Activated CD8-positive, alpha-beta memory T cell treated with anti-CD3 and anti-CD28 coated beads for 24 hours (primary cell): ENCODE results near the gene KANSL1.

Source experiments
- DNase-seq: peaks from one replicate; pipeline ENCODE4 v3.0.0-alpha.2; 2020

KANSL1 gene

GRCh38 chr17:45994987-45995386 is 198.2 kb downstream of the KANSL1 start:
- DNase-seq, result no peak

GRCh38 chr17:45993962-45994627 is 199.1 kb downstream of the KANSL1 start:
- no peak for DNase-seq

GRCh38 chr17:45992904-45993303 is 200.3 kb downstream of the KANSL1 start:
- DNase-seq, result no peak

- DNase-seq, result no peak
Measured at GRCh38 chr17:45992175-45992574, 201.1 kb downstream of the KANSL1 start.

- DNase-seq, result no peak
Measured at GRCh38 chr17:45991341-45991740, 201.9 kb downstream of the KANSL1 start.

- no peak for DNase-seq
Measured at GRCh38 chr17:45990886-45991285, 202.3 kb downstream of the KANSL1 start.

GRCh38 chr17:45989759-45990158 is 203.5 kb downstream of the KANSL1 start:
- DNase-seq, result no peak

GRCh38 chr17:45987706-45988105 is 205.5 kb downstream of the KANSL1 start:
- no peak for DNase-seq

GRCh38 chr17:45986056-45986455 is 207.2 kb downstream of the KANSL1 start:
- no peak for DNase-seq

GRCh38 chr17:45985447-45985846 is 207.8 kb downstream of the KANSL1 start:
- no peak for DNase-seq

GRCh38 chr17:45984368-45984767 is 208.9 kb downstream of the KANSL1 start:
- DNase-seq, result no peak

- no peak for DNase-seq
Measured at GRCh38 chr17:45983614-45984310, 209.5 kb downstream of the KANSL1 start.

- no peak for DNase-seq
Measured at GRCh38 chr17:45982791-45983613, 210.2 kb downstream of the KANSL1 start.

GRCh38 chr17:45981306-45981705 is 211.9 kb downstream of the KANSL1 start:
- DNase-seq, result no peak

GRCh38 chr17:45980855-45981254 is 212.4 kb downstream of the KANSL1 start:
- DNase-seq, result no peak
